GM19035 (cell line): ENCODE results near the gene RREB1.

Source experiments
- ATAC-seq: cut with Tn5 transposase; IDR thresholded peaks from one replicate; pipeline ENCODE4 v1.9.1; 2021; ENCODE audit not compliant: unreplicated experiment

Gene RREB1

DNA sequence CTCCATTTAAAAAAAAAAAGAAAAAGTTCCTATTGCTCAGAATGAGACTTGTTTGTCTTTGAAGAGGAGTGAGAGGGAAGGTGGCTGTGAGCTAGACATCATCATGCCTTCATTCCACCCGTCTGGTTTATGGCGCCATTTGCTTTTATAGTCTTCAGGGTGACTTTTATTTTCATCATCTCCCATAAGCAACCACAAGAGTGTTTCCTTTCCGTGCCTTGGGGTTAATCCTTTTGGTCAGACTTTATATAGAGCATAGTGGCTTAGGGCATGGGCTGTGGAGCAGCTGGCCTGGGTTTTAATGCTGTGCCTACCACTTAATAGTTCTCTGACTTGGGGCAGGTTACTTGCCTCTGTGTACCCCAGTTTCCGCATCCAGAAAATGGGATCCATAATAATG, 77.8 kb downstream of the RREB1 start:
- ATAC-seq, result no peak

GRCh38 chr6:7188492-7188891, 80.7 kb downstream of the RREB1 start:
- ATAC-seq, result peak; percentile 93

DNA sequence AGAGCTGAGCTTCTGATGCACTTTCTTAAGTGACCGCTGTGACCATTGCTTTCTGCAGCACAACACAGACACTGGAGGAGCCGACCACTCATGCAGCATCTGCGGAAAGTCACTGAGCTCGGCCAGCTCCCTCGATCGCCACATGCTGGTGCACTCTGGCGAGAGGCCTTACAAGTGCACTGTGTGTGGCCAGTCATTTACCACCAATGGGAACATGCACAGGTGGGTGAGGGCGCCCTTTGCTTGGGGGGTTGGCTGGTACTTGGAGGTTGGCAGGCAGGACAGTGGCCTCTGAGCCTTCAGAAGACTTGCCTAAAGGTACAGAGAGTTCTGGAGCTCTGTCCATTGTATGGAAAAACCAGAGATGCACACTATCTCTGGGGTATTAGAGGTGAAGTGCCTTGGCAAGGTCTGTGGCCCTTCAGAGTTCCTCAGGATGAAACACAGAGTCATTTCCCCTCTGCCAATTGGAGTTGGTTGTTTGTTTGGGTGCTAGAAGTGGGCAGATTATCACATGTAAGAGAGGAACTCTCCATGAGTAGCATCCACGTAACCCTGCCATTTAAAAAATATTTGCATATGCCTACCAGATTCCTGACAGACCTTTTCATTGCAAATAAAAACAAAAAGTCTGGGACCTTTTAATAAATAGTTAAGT, 81.5 kb downstream of the RREB1 start:
- no peak for ATAC-seq

GRCh38 chr6:7190791-7191190, 83.0 kb downstream of the RREB1 start:
- ATAC-seq, result no peak

DNA sequence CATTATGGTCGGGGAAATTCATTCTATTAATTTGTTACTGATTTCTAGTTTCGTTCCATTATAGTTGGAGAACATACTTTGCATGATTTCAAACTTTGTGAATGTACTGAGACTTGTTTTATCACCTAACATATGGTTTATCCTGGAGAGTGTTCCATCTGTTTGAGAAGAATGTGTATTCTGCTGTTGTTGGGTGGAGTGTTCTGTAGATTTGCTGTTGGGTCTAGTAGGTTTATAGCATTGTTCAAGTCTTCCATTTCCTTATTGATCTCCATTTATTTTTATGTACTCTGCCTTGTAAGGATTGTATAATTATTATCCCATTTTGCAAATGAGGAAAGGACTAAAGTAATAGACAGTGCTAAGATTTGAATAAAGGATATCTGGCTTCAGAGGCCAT, 85.4 kb downstream of the RREB1 start:
- ATAC-seq, result no peak

GRCh38 chr6:7194657-7195056, 86.9 kb downstream of the RREB1 start:
- ATAC-seq, result no peak

DNA sequence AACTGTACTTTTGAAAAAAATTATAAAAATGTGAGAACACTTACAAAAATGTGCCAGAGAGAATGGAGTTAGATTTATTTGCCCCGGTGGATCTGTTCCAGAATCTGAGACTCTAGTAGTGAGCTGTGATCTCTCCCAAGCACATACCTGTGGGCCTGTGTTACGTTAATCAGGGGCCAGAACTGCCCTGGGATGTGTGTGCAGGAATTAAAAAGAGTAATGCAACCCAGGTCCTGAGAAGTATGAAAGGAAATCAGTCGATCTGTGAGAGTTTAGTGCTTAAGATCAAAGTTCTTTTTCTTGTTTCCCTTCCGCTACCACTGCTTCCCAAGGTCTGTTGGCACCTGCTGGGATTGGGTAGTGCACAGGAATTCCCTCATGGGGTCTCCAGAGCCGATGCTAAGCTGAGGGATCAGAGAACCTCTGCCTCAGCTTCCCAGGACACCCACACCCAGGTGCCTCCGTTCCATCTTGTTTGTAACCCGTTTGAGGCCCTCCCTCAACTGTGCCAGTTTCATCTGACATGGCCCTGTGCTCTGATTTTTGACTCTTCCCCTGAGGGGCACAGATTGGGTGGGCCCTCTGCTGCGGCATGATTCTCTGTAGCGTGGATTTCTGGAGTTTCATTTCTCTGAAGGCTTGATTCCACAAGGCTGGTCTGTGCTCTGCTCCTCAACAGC, 87.7 kb downstream of the RREB1 start:
- no peak for ATAC-seq

- ATAC-seq, result no peak
Observed at GRCh38 chr6:7196019-7196402, 88.2 kb downstream of the RREB1 start.

DNA sequence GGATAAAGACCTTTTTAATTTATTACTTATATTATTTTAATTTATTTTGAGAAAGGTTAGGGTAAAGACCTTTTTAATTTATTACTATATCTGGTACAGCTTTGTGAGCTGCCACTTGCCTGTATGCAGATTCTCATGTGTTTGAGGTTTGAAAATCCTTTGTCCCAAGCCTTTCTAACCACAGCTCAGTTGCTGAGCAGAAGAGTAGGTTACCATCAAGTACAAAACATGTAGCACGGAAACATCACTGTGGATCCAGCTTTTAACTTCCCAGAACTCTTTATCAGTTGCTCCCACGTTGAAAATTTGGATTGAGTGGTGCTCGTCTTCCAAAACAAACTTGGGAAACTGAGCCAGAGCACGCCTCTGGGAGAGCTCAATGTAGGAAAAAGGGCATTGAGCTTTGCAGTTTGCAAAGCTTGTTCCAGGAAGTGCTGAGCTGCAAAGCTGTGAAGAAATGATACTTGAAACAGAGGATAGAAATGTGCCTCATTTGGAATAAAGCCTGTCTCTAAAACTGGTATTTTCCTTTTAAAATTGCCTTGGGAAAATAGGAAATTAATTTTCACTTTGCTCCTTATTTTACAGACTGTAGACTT, 89.0 kb downstream of the RREB1 start:
- ATAC-seq, result no peak

- ATAC-seq, result no peak
Observed at GRCh38 chr6:7197747-7198146, 90.0 kb downstream of the RREB1 start.

DNA sequence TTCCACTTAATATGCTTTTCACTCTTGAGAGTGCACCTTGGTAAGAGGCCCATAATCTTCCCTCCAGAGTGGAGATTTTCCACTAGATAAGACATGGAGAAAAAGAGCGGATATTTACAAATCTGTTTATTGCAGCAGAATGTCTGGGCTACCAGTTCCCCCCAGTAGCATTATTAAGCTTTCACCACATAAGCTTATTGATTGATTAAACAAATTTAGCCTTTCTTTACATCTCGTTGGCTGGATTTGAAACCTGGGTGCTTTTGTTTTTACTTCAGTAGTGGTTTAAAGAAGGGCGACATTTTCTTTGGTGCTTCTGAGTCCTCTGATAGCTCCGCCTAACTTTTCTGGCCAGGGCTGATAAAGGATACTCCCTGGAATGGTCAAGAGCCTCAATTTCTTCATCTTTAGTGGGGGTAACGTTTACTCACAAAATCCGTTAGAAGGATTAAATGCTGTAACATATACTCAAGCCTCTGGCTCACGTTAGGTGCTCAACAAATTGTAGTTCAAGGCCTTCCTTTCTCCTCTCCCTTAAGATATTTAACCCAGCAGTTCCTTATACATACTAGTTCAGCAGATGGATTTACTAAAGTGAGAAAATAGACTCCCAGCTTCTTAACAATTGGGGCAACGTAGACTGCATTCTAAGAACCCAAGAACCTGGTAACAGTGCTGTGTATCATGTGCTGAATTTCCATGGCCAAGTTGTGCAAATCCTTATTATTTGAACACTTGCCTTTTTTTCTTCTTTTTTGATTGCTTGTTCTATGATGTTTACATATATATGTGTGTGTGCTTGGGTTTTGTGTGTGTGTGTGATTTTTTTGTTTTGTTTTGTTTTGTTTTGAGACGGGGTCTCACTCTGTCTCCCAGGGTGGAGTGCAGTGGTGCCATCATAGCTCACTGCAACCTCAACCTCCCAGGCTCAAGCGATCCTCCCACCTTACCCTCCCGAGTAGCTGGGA, 91.4 kb downstream of the RREB1 start:
- ATAC-seq, result no peak

- ATAC-seq, result no peak
Observed at GRCh38 chr6:7200598-7201443, 93.1 kb downstream of the RREB1 start.

DNA sequence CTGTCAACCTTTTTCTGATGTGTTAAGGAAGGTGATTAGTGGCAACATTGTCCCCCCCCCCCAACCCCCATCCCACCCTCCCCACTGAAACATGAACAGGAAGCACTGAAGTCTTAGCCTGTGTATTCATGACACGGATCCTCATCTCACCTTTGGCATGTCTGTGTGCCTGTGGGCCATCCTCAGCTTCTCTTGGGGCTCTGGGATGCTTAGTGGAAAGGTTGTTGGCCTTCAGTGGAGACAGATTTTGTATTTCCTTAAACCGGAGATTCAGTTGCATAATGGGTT, 93.6 kb downstream of the RREB1 start:
- no peak for ATAC-seq

DNA sequence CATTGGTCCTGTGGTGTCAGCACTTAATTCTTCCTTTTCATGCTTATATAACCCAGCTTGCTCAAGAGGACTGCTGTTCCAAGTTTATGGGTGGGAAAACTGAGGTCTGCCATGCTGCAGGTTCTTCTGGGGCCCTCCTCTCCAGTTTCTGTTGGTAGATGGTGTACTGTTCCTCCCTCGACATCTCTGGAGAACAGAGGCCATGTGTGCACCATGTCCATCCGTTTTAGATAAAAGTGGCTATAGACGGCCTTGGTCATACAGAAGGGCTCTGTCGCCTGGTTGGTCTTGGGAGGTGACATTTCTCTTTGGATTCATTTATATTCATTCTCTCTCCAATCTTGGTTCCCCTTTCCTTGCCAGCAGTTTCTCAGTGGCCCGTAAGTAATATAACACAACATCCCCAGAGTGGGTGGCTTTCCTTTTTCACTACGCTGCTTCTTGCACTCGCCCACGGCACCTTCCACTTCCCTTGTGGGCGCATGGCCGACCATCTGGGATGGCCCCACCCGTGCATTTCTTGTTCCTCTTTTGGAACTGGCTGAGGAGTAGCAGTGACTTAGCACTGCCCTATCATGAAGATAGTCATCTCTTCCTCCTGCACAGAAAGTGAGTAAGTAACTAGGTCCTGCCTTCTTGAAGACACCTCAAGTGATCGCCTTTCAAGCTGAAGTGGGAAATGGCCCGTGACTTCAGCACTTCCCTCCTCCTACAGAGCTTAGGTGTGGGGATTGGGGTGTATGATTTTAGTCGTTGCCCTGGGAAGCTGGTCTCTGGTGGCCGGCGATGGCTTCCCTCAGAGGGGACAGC, 94.2 kb downstream of the RREB1 start:
- peak; percentile 89 for ATAC-seq

- ATAC-seq, result no peak
Observed at GRCh38 chr6:7202950-7203349, 95.2 kb downstream of the RREB1 start.

- ATAC-seq, result no peak
Observed at GRCh38 chr6:7203939-7204338, 96.2 kb downstream of the RREB1 start.

DNA sequence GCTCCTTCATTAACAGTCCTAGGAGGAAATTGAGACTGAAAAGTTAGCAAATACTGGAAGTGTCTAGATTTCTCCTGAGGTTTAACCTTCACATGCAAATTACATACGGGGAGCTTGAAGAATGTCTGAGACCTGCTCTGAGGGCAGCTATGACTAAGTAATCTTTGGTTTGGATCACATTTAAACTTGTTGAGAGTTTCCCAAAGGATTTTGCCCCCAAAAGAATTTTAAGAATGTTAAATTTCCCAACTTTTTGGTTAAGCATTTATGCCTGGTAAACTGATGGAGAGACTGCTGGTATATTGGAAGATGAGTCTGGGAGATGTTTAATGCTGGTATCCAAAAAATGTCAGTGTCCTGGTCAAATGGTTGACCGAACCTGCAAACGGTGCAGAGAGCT, 97.0 kb downstream of the RREB1 start:
- ATAC-seq, result no peak

DNA sequence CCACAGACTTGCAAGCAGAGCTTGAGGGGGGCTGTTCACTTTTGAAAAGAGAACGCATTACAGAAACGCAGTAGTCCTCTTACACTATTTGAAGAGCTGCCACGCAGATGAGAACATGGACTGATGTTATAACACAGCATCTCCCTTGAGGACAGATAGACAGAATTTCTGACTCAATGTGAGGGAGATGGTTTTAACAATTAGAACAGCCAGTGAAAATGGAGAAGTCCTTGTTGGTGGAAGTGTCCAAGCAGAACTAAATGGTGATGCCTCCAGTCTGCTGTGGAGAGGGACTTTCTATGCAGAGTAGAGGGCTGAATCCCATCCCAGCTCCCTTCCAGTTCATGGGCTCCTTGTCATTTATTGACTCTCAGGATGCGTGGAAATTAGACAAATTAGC, 100.0 kb downstream of the RREB1 start:
- no peak for ATAC-seq

- ATAC-seq, result no peak
Observed at GRCh38 chr6:7213416-7213815, 105.7 kb downstream of the RREB1 start.

DNA sequence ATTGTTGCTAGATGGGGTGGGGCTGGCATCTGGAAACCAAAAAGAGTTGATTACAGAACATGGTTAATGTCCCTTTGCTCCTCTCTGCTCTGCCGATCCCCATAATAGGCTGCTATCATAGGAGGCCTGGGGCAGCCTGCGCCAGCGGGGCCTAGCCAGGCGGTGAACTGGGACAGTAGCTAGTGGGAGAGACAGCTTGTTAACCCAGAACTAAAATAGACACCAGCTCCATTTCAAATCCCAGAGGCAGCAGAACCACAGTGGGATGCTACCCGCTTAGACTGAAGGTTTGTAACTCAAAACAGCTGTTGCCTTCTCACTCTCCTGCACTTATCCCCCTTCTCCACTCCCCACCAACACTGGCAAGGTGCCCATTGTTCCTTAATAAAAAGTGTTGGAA, 106.7 kb downstream of the RREB1 start:
- no peak for ATAC-seq
